ENCODE data around the gene PZP. TPM values are rescaled to one million over a fixed set of nuclear protein-coding genes. Genes with fewer than 3 reads are reported as not detected.

Gene PZP
- total and polyA plus RNA-seq, 10 of the 15 experiments (the other 5 are each of a cell fraction or from before 2014, with no cell fraction given) = not detected

- Histone ChIP-seq H3K4me1 (ENCODE audit: control insufficient read depth, insufficient read depth, low read length) (peaks cover 8% of the 10 kb centered on the region; the same call in 1 of the 2 replicates), H2AFZ (ENCODE audit: control insufficient read depth, low read depth, low read length) (no peak overlapping the region), H3K4me3 (no peak overlapping the region), H4K20me1 (ENCODE audit: control insufficient read depth, insufficient read depth) (no peaks in the 10 kb centered on the region), H3K27me3 (replicated peaks in 1 of 2; ENCODE audit: control insufficient read depth in 2 of 2, insufficient read depth in 2 of 2, low read length in 1 of 2) (no peaks in the 10 kb centered on the region), H3K9me3 (replicated peaks; ENCODE audit: control insufficient read depth, insufficient read depth, low read length) (peaks cover 3% of the 10 kb centered on the region; the same call in 2 of the 3 replicates), H3K9ac (ENCODE audit: control insufficient read depth, insufficient read depth, low read length) (no peak overlapping the region), H3K36me3 (ENCODE audit: control insufficient read depth in 2 of 2, insufficient read depth in 2 of 2, low read length in 1 of 2) (no peaks in the 10 kb centered on the region), H3K4me2 (ENCODE audit: control insufficient read depth, insufficient read depth) (no peak overlapping the region), H3K79me2 (ENCODE audit: control insufficient read depth, insufficient read depth, low read length) (no peaks in the 10 kb centered on the region), H3K27ac (ENCODE audit: control insufficient read depth, insufficient read depth) (no peak overlapping the region)
- BruUV-seq (replicated peaks) = no TSS peak
- in situ Hi-C loops (cut with MboI) = no loop called here
- ChIA-PET SMC1A (ENCODE audit: uncharacterized antibody, unreplicated experiment) (no interaction called here), RAD21 (ENCODE audit: unreplicated experiment) (no interaction called here), CTCF (interaction anchor here (0.8 kb wide), 1 partner anchor 13 kb away, joined by 3 read pairs; no protein-coding TSS in a partner anchor), POLR2A (no interaction called here)
- no peak for TF ChIP-seq ZNF592 (IDR thresholded peaks at IDR 0.05)
- no peak for TF ChIP-seq ATF7 (IDR thresholded peaks at IDR 0.05; ENCODE audit: low read depth)
- no peak for TF ChIP-seq NKRF (conservative IDR thresholded peaks at IDR 0.05)
- no peak for TF ChIP-seq SMAD1 (IDR thresholded peaks at IDR 0.05; ENCODE audit: low read depth, partially characterized antibody)
- no peak for TF ChIP-seq MEF2B (IDR thresholded peaks at IDR 0.05; ENCODE audit: partially characterized antibody, poor library complexity, severe bottlenecking)
- no peak for TF ChIP-seq NRF1 (conservative IDR thresholded peaks at IDR 0.05; ENCODE audit: low read depth, low read length)
- TF ChIP-seq FOXM1 (IDR thresholded peaks at IDR 0.05; ENCODE audit: low read depth, low read length) = no peak
- no peak for TF ChIP-seq FOXK2 (IDR thresholded peaks at IDR 0.05)
- TF ChIP-seq DPF2 (IDR thresholded peaks at IDR 0.05) = no peak
- TF ChIP-seq BRCA1 (IDR thresholded peaks at IDR 0.05; ENCODE audit: low read depth, low read length) = no peak
- TF ChIP-seq NR2C2 (IDR thresholded peaks at IDR 0.05; ENCODE audit: borderline replicate concordance, control insufficient read depth, insufficient read length, low read depth) = no peak
- no peak for TF ChIP-seq SIN3A (IDR thresholded peaks at IDR 0.05; ENCODE audit: low read depth, low read length)
- no peak for ATAC-seq
- WGBS (ENCODE audit: insufficient coverage, insufficient replicate concordance, low lambda C conversion rate, missing lambda C conversion rate) = 48% methylated on average over 2 of the region's 2 CpGs
- DNase-seq (ENCODE audit: low read depth, low spot score) = no peak
- FAIRE-seq = no peak
- intact Hi-C loops (cut with micrococcal nuclease; ENCODE audit: unreplicated experiment) = no loop called here
Observed at GRCh38 chr12:9147461-9147860, 60.7 kb downstream of the PZP start.
